ENCODE measurements around the gene SNX1.

DNA sequence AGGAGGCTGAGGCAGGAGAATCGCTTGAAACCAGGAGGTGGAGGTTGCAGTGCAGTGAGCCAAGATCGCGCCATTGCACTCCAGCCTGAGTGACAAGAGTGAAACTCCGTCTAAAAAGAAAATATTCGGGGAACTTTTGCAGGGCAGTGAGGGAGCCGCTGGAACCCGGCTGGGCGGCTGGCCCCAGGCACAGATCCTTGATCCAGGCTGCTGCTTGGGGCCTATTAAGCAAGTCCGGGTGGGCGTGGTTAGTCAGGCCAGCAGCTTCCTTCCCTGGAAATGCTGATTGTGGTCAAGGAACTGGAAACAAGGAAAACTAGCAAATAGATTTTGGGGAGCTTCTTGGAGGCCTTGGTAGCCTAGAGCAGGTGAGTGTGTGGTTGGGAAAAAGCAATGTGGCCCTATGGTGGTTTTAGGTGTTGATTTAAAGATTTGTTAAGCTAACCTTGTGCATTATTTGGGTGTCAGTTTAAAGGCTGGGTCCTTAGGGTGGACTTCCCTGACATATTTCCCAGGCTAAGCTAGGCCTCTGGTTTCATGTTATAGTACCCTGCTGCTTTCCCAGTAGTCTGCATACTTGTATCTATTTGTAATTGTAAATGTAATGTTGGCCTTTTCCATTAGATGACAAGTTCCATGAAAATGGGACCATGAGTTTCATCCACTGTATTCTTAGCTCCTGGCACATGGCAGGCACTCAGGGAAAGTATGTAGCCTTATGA lies 38.0 kb downstream of the SNX1 start:
- TF ChIP-seq CTCF (conservative IDR thresholded peaks at IDR 0.05; ENCODE audit: low read depth, low read length) (no peak), EZH2 (IDR thresholded peaks at IDR 0.05; ENCODE audit: borderline replicate concordance, low read depth, low read length, poor library complexity, severe bottlenecking) (no peak)

Measured in A673 (cell line).